ENCODE data around the gene VWA3B.

VWA3B gene

DNA sequence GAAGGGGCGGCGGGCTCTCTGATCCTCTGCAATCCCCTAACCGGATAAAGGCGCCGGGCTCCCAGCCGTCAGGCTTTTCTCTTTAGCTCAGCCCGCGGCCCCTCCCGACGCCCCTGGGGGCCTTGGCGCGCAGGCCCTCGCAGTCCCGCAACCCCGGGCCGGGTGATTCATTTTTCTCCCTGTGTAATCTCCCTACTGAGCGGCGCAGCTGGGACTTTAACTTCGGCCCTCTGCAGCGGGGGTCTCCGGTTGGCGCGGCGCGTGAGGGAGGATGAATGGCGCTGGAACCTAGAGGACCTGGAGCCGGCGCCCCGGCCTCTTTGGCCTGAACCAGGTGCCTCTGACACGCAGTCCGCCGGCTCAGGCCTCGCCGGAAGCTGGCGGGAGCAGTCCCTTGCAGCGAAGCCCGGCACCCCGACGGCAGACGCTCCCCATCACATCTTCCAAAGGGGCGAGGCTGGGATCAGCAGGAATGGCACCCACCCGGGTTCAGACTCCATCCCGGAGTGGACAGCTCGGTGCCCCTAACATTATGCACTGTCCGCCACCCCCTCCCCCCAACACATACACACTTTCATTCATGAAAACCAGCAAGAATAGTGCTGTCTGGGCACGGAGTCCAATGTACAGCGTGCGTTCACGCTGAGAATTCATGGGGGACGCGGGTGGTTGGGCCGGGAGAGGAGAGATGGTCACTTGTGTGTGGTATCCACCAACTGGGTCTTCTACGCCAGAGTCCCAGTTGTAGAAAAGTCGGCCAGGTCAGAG, 260.5 kb downstream of the VWA3B start:
- no peak for DNase-seq

DNA sequence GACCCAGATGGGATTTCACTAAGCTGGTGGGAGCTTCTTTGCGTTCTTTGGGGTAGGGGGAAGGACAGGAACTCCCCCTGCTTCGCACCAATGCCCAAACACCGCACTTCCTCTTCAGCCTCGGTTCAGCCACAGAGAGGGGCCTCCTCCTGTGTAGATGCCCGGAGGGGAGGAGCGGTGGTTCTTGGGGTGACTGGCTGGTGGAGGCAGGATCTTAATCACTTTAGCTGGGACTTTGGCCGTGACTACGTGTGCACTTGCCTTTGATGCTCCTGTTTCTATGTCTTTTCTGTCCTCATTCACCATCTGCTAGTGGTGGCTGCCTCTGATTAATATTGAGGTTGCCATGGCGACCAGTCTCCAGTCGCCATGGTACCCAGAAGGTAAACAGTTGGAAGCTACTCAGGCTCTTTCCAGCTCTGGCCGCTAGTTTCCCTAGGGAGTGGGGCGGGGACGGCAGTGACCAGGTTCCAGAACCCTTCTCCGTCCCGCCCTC, 261.1 kb downstream of the VWA3B start:
- no peak for DNase-seq

DNA sequence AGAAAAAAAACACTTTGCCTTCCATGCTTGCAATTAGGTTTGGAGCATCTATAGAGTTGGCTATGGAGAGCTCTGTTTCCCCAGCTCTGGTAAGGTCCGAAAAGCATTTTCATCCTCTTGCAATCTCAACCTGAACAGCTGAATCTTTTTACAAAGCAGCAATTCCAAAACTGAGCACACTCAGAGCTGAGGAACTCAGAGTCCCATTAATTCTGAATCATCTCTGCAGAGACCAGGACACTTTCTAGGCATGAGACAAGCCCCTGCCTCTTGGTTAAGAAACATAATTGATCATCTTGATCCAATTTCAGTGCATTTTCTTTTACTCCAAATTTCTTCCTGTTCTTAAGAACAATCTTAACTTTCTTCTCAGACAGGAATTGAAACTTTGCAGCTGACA, 263.4 kb downstream of the VWA3B start:
- no peak for DNase-seq

DNA sequence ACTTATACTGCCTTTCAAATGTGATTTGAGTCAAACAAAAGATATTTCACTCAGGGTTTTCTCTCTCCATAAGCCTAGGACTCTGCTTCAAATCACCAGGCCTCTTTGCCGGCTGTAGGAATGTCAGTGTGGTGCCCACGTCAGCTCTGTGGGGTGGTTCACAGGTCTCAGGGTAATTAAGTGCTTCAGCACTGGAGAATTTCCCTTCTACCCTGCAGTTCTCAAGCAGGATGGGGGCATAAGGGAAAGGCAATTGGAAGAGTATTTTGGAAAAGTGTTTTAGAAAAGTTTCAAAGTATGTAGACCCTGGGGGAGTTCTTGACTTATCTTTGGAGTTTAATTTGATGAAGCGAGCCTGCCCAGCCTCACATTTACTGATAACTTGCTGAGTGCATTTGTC, 268.9 kb downstream of the VWA3B start:
- DNase-seq, result no peak

DNA sequence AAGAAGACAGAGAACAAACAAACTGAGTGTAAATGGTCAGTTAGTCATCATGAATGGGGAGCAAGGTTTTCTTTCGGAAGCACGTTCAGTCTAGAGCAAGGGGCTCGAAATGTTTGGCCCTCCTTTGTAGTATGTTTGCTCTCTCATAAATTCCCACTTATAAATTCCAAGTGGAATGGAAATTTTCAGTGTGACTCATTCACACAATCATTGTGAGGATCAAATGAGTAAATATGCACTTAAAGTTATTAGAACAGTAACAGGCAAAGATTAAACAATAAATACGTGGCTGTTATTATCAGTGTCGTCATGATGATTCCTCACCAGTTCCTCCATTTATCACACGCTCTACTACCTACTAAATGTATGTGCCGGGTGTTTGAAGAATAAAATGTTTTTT, 269.8 kb downstream of the VWA3B start:
- DNase-seq, result no peak

DNA sequence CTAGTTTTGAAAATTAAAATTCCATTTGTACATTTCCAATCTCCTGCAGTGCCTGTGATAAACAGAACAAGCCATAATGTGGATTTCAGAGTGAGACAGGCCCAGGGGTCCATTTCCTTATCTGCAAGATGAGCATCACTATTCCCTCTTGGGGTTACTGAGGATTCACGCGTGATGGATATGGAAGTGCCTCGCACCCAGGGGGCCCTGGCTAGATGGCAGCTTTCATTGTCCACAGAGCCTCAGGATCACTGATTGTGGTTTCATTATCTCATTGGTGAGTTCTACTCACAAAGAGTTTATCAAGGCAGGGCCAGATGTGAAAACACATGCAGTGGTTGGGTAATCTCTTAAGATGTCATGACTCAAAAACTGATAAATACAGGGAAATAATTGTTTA, 270.9 kb downstream of the VWA3B start:
- no peak for DNase-seq

DNA sequence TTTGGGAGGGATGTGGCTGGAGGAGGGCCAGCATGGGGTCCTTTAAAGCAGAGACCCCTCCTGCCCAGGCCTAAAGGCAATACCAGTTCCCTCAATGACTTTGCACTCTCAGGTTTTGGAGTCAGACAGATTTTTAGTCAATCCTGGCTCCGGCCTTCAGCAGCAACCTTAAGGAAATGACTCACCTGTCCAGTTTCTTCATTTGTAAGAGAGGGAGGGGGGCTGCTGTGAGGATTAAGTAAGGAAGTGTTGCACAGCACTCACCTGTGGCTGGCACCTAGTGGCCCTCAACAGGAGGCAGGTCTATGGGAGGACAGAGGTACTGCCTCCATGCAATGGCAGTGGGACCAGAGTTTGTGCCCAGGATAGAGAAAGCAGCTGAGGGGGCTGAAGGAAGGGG, 273.0 kb downstream of the VWA3B start:
- DNase-seq, result no peak

Data from SIG-M5 (cell line).